ENCODE data around the gene LAMA3.

- TF ChIP-seq CTCF (IDR thresholded peaks at IDR 0.05; ENCODE audit: borderline replicate concordance, extremely low read depth, low read length, poor library complexity, severe bottlenecking), result no peak
- TF ChIP-seq EZH2 (IDR thresholded peaks at IDR 0.05; ENCODE audit: borderline replicate concordance, low read depth, low read length, severe bottlenecking), result no peak
Observed at GRCh38 chr18:23890589-23890988, 201.3 kb downstream of the LAMA3 start.

Measured in DND-41 (cell line).